Uterus (tissue), 4 donors: ENCODE data around the gene ATG16L2. TPM values are rescaled to one million over a fixed set of nuclear protein-coding genes. Genes with fewer than 3 reads are reported as not detected.

Source experiments
- DNase-seq, 2 donors: peaks; one replicate each; pipeline ENCODE4 v3.0.0-alpha.2; 2019 to 2020
- H3K27ac ChIP-seq, 2 donors: fragments of 200-600 bp; sonication (generic); 1 replicate in 1 of 2; 2 replicates in 1 of 2; pipeline ENCODE4 v1.5.1; 2016 to 2018
- H3K27me3 ChIP-seq, 2 donors: fragments of 200-600 bp; sonication (generic); one replicate each; pipeline ENCODE4 v1.5.1; 2018 to 2019; ENCODE audit warnings: control low read depth in 1 of 2
- H3K36me3 ChIP-seq, 2 donors: fragments of 200-600 bp; sonication (generic); one replicate each; pipeline ENCODE4 v1.5.1; 2019; ENCODE audit warnings: control low read depth in 1 of 2
- H3K4me1 ChIP-seq, 2 donors: fragments of 200-600 bp; sonication (generic); one replicate each; pipeline ENCODE4 v1.5.1; 2018 to 2019; ENCODE audit warnings: control low read depth in 1 of 2
- H3K4me3 ChIP-seq, 2 donors: fragments of 200-600 bp; sonication (generic); 1 replicate in 1 of 2; 2 replicates in 1 of 2; pipeline ENCODE4 v1.5.1; 2018 to 2019; ENCODE audit warnings: mild to moderate bottlenecking in 1 of 2
- H3K9me3 ChIP-seq, 2 donors: fragments of 200-600 bp; sonication (generic); one replicate each; pipeline ENCODE4 v1.5.1; 2019; ENCODE audit warnings: control low read depth in 1 of 2
- CTCF ChIP-seq, 4 experiments: fragments of 200-600 bp in 2 of 4; fragments of 450-650 bp in 2 of 4; sonication (generic) in 2 of 4; IDR thresholded peaks; one replicate each; pipeline ENCODE4 v1.5.1; 2016 to 2019; ENCODE audit warnings: antibody characterized with exemption in 4 of 4, mild to moderate bottlenecking in 2 of 4, moderate library complexity in 1 of 4
- POLR2A ChIP-seq, 2 donors: fragments of 450-650 bp; IDR thresholded peaks; one replicate each; pipeline ENCODE4 v1.6.1; 2016; ENCODE audit warnings: antibody characterized with exemption in 2 of 2, mild to moderate bottlenecking in 1 of 2, moderate library complexity in 1 of 2
- intact Hi-C: fragments of 100-400 bp; cut with DNase I; formaldehyde crosslinking; loops from one replicate; pipeline ENCODE4 v1.15.1; 2023; ENCODE audit warnings: low total_unique reads
- microRNA-seq: library from miRNA; unstranded; fragments of <30 nt; microRNA quantifications from one replicate; pipeline ENCODE4, GENCODE V29; 2016; ENCODE audit warnings: borderline microRNAs expressed, borderline replicate concordance
- small RNA-seq: library from RNA; depleted of rRNA; stranded (forward); fragments of <200 nt; gene quantifications from one replicate; pipeline ENCODE3, GENCODE V24; 2016
- total RNA-seq, 4 donors: library from RNA; depleted of rRNA in 3 of 4; stranded (reverse); fragments of >200 nt in 3 of 4; gene quantifications; one replicate each; pipeline versions ENCODE4 v1.1.0 to v1.2.4, GENCODE V29; 2014 to 2023
- donor health status: DM: yes; HTN: yes; CAD: no.

ATG16L2 gene
- total RNA-seq, 4 donors from 2014 or later = 20.7 to 57.6 (median 32.3) TPM

- TF ChIP-seq CTCF (IDR thresholded peaks at IDR 0.05) = no peak
- no peak for TF ChIP-seq POLR2A (IDR thresholded peaks at IDR 0.05)
- no peak for DNase-seq
- Histone ChIP-seq H3K4me3 (no peak overlapping the region), H3K27ac (no peak overlapping the region), H3K36me3 (no peaks in the 10 kb centered on the region), H3K27me3 (no peaks in the 10 kb centered on the region), H3K9me3 (no peaks in the 10 kb centered on the region), H3K4me1 (no peaks in the 10 kb centered on the region)
- intact Hi-C loops = no loop called here
Observed at GRCh38 chr11:72871119-72871518, 56.9 kb downstream of the ATG16L2 start.

- H3K27ac ChIP-seq = no peak overlapping the region
- H3K4me3 ChIP-seq = no peak overlapping the region
- no peaks in the 10 kb centered on the region for H3K36me3 ChIP-seq
- DNase-seq = no peak
- TF ChIP-seq POLR2A (IDR thresholded peaks at IDR 0.05) = no peak
- no peaks in the 10 kb centered on the region for H3K4me1 ChIP-seq
- intact Hi-C loops = no loop called here
- H3K27me3 ChIP-seq = no peaks in the 10 kb centered on the region
- no peaks in the 10 kb centered on the region for H3K9me3 ChIP-seq
Observed at GRCh38 chr11:72872012-72872411, 57.8 kb downstream of the ATG16L2 start.

- Histone ChIP-seq H3K36me3 (no peaks in the 10 kb centered on the region), H3K9me3 (no peaks in the 10 kb centered on the region), H3K4me1 (no peaks in the 10 kb centered on the region), H3K27ac (no peak overlapping the region), H3K4me3 (no peak overlapping the region), H3K27me3 (no peaks in the 10 kb centered on the region)
- no peak for TF ChIP-seq POLR2A (IDR thresholded peaks at IDR 0.05)
- TF ChIP-seq CTCF (IDR thresholded peaks at IDR 0.05) = no peak
- no peak for DNase-seq
- intact Hi-C loops = no loop called here
Observed at GRCh38 chr11:72875736-72876135, 61.5 kb downstream of the ATG16L2 start.

GRCh38 chr11:72876147-72876546 lies 61.9 kb downstream of the ATG16L2 start:
- intact Hi-C loops = no loop called here
- TF ChIP-seq POLR2A (IDR thresholded peaks at IDR 0.05) = no peak
- Histone ChIP-seq H3K4me1 (no peaks in the 10 kb centered on the region), H3K27ac (no peak overlapping the region), H3K9me3 (no peaks in the 10 kb centered on the region), H3K27me3 (no peaks in the 10 kb centered on the region), H3K4me3 (no peak overlapping the region), H3K36me3 (no peaks in the 10 kb centered on the region)
- DNase-seq = no peak

Small RNA genes lying within 50 kb of the gene (microRNA-seq; reads per million reads assigned to microRNA genes)
- not detected for gene MIR4692

Small RNA genes lying within 50 kb of the gene (small RNA-seq; reads per million reads assigned to genes)
- gene MIR4692 (not detected), gene RF00019 (not detected), gene RNU6-672P (not detected)

Other genes with a start within 250 kb of the ATG16L2 start
- 100 to 1,000 TPM in 2 of 4 donors, 10 to 100 TPM in 2; 13.8 to 185 (median 94.2) TPM for gene PDE2A, start 140.0 kb upstream of the ATG16L2 start, total RNA-seq
- 100 to 1,000 TPM in 1 of 4 donors, 10 to 100 TPM in 3; 21.3 to 222 (median 70.4) TPM for gene ARAP1, start 62.0 kb upstream of the ATG16L2 start, total RNA-seq
- gene STARD10, start 20.4 kb upstream of the ATG16L2 start, total RNA-seq = 10 to 100 TPM; 19.1 to 85.3 (median 53.0) TPM